GM12878 (cell line): ENCODE data around the gene S100A8.

ENCODE experiments used
- CHD2 ChIP-seq: IDR thresholded peaks from 2 replicates; pipeline ENCODE4 v1.6.1; 2011; ENCODE audit warnings: low read depth, low read length, improper control_type of control experiment, borderline replicate concordance
- MTA3 ChIP-seq: IDR thresholded peaks from 2 replicates; pipeline ENCODE4 v1.6.1; 2012; ENCODE audit warnings: low read length, inconsistent platforms, borderline replicate concordance
- YY1 ChIP-seq: IDR thresholded peaks from 2 replicates; pipeline ENCODE4 v1.6.1; 2011; ENCODE audit warnings: low read depth, mild to moderate bottlenecking, low read length
- ZNF24 ChIP-seq: fragments of 450-650 bp; IDR thresholded peaks from 2 replicates; pipeline ENCODE4 v1.6.1; 2017; ENCODE audit warnings: antibody characterized with exemption, mild to moderate bottlenecking
- TF ChIP-seq, protein P1 (sequence below): IDR thresholded peaks from 2 replicates; pipeline ENCODE4 v1.6.1; 2011; ENCODE audit warnings: low read depth, low read length, improper control_type of control experiment, borderline replicate concordance
- TF ChIP-seq, protein P2 (sequence below), 3 experiments: IDR thresholded peaks in 2 of 3; conservative IDR thresholded peaks in 1 of 3; 2 replicates each; pipeline ENCODE4 v1.5.1; 2011; ENCODE audit warnings: low read depth in 3 of 3, low read length in 3 of 3, mild to moderate bottlenecking in 3 of 3, control low read depth in 2 of 3, moderate library complexity in 2 of 3, inconsistent platforms in 1 of 3, mixed read lengths in 1 of 3; ENCODE audit not compliant: control insufficient read depth in 2 of 3, insufficient read depth in 1 of 3; ENCODE audit errors: extremely low read depth in 1 of 3
- TF ChIP-seq, protein P3 (sequence below): fragments of 450-650 bp; IDR thresholded peaks from 2 replicates; pipeline ENCODE4 v1.6.1; 2017; ENCODE audit warnings: mild to moderate bottlenecking

DNA sequence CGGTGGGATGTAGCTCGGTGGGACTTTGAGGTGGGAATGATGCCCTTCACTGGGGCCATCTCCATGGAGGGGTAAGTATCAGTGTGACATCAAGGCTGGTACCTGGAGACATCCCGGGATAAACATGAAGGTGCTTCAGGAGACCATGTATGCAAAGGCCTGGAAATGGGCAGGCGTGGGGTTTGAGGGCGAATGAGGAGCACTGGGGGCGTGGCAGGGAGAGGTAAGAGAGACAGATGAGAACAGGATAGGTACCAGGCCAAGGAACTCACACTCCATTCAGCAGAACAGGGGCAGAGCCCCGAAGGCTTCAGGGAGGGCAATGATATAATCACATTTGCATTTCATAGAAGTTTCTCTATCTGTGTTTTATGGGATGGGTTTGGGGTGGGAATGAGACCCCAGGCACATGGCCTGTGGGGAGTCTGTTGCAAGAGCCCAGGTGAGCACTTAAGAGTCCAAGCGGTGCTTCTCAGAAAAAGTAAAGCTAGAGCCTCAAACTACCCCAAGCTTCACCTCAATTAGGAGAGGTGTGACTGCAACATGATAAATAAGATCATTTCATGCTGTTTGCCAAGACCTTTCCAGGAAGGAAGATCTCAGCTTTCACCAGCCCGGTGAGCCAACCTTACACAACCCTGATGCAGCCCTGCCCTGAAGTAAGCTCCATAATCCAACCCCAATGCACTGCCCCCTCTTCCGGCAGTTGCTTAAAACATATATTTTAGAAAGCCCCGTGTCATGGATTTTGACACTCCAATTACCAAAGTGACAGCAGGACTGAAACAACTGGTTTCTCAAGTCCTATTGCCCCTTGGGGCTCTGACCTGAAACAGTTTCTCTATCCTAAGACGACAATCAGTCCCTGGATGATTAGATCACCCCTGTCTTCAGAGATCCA is 25.9 kb downstream of the S100A8 start:
- no peak for TF ChIP-seq CHD2
- no peak for TF ChIP-seq YY1
- TF ChIP-seq, protein P1, sequence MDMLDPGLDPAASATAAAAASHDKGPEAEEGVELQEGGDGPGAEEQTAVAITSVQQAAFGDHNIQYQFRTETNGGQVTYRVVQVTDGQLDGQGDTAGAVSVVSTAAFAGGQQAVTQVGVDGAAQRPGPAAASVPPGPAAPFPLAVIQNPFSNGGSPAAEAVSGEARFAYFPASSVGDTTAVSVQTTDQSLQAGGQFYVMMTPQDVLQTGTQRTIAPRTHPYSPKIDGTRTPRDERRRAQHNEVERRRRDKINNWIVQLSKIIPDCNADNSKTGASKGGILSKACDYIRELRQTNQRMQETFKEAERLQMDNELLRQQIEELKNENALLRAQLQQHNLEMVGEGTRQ = no peak
- no peak for TF ChIP-seq ZNF24
- TF ChIP-seq, protein P2, sequence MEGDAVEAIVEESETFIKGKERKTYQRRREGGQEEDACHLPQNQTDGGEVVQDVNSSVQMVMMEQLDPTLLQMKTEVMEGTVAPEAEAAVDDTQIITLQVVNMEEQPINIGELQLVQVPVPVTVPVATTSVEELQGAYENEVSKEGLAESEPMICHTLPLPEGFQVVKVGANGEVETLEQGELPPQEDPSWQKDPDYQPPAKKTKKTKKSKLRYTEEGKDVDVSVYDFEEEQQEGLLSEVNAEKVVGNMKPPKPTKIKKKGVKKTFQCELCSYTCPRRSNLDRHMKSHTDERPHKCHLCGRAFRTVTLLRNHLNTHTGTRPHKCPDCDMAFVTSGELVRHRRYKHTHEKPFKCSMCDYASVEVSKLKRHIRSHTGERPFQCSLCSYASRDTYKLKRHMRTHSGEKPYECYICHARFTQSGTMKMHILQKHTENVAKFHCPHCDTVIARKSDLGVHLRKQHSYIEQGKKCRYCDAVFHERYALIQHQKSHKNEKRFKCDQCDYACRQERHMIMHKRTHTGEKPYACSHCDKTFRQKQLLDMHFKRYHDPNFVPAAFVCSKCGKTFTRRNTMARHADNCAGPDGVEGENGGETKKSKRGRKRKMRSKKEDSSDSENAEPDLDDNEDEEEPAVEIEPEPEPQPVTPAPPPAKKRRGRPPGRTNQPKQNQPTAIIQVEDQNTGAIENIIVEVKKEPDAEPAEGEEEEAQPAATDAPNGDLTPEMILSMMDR (IDR thresholded peaks at IDR 0.05 in 2 of 3, conservative IDR thresholded peaks at IDR 0.05 in 1 of 3; ENCODE audit: control insufficient read depth in 2 of 3, extremely low read depth in 1 of 3, insufficient read depth in 1 of 3, low read depth in 3 of 3, low read length in 3 of 3) = no peak
- TF ChIP-seq MTA3 = no peak
- TF ChIP-seq, protein P3, sequence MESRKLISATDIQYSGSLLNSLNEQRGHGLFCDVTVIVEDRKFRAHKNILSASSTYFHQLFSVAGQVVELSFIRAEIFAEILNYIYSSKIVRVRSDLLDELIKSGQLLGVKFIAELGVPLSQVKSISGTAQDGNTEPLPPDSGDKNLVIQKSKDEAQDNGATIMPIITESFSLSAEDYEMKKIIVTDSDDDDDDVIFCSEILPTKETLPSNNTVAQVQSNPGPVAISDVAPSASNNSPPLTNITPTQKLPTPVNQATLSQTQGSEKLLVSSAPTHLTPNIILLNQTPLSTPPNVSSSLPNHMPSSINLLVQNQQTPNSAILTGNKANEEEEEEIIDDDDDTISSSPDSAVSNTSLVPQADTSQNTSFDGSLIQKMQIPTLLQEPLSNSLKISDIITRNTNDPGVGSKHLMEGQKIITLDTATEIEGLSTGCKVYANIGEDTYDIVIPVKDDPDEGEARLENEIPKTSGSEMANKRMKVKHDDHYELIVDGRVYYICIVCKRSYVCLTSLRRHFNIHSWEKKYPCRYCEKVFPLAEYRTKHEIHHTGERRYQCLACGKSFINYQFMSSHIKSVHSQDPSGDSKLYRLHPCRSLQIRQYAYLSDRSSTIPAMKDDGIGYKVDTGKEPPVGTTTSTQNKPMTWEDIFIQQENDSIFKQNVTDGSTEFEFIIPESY = no peak
